Measurements from ENCODE around the gene KAZN.

The KAZN gene

GRCh38 chr1:14706631-14707030 lies 108.1 kb downstream of the KAZN start:
- Histone ChIP-seq H3K27ac (no peak overlapping the region), H3K9me3 (no peaks in the 10 kb centered on the region), H3K27me3 (no peaks in the 10 kb centered on the region), H3K36me3 (no peaks in the 10 kb centered on the region), H3K4me1 (ENCODE audit: control insufficient read depth in 1 of 2, insufficient read depth in 1 of 2, low read depth in 1 of 2, low read length in 1 of 2) (no peaks in the 10 kb centered on the region), H3K4me3 (ENCODE audit: low read depth in 1 of 2, low read length in 1 of 2) (no peak overlapping the region)
- no peak for TF ChIP-seq CTCF (IDR thresholded peaks at IDR 0.05)

- no peak for TF ChIP-seq CTCF (IDR thresholded peaks at IDR 0.05)
- no peak overlapping the region for H3K27ac ChIP-seq
- no peaks in the 10 kb centered on the region for H3K27me3 ChIP-seq
- no peaks in the 10 kb centered on the region for H3K4me1 ChIP-seq (ENCODE audit: control insufficient read depth in 1 of 2, insufficient read depth in 1 of 2, low read depth in 1 of 2, low read length in 1 of 2)
- no peaks in the 10 kb centered on the region for H3K36me3 ChIP-seq
- no peak overlapping the region for H3K4me3 ChIP-seq (ENCODE audit: low read depth in 1 of 2, low read length in 1 of 2)
- H3K9me3 ChIP-seq = no peaks in the 10 kb centered on the region
Measured at GRCh38 chr1:14707531-14708445, 109.3 kb downstream of the KAZN start.

- H3K4me3 ChIP-seq (ENCODE audit: low read depth in 1 of 2, low read length in 1 of 2) = no peak overlapping the region
- H3K9me3 ChIP-seq = no peaks in the 10 kb centered on the region
- TF ChIP-seq CTCF (IDR thresholded peaks at IDR 0.05) = no peak
- no peak overlapping the region for H3K27ac ChIP-seq
- H3K36me3 ChIP-seq = no peaks in the 10 kb centered on the region
- H3K27me3 ChIP-seq = no peaks in the 10 kb centered on the region
- H3K4me1 ChIP-seq (ENCODE audit: control insufficient read depth in 1 of 2, insufficient read depth in 1 of 2, low read depth in 1 of 2, low read length in 1 of 2) = no peaks in the 10 kb centered on the region
Measured at GRCh38 chr1:14710331-14710730, 111.8 kb downstream of the KAZN start.

GRCh38 chr1:14712136-14712535 lies 113.7 kb downstream of the KAZN start:
- Histone ChIP-seq H3K36me3 (no peaks in the 10 kb centered on the region), H3K27me3 (no peaks in the 10 kb centered on the region), H3K4me3 (ENCODE audit: low read depth in 1 of 2, low read length in 1 of 2) (no peak overlapping the region), H3K9me3 (no peaks in the 10 kb centered on the region), H3K4me1 (ENCODE audit: control insufficient read depth in 1 of 2, insufficient read depth in 1 of 2, low read depth in 1 of 2, low read length in 1 of 2) (no peaks in the 10 kb centered on the region), H3K27ac (no peak overlapping the region)
- TF ChIP-seq CTCF (IDR thresholded peaks at IDR 0.05) = no peak

- no peak for TF ChIP-seq CTCF (IDR thresholded peaks at IDR 0.05)
- Histone ChIP-seq H3K9me3 (no peaks in the 10 kb centered on the region), H3K4me1 (ENCODE audit: control insufficient read depth in 1 of 2, insufficient read depth in 1 of 2, low read depth in 1 of 2, low read length in 1 of 2) (no peaks in the 10 kb centered on the region), H3K36me3 (no peaks in the 10 kb centered on the region), H3K4me3 (ENCODE audit: low read depth in 1 of 2, low read length in 1 of 2) (no peak overlapping the region), H3K27me3 (no peaks in the 10 kb centered on the region), H3K27ac (no peak overlapping the region)
Measured at GRCh38 chr1:14713077-14713476, 114.6 kb downstream of the KAZN start.
